HepG2 (cell line): ENCODE data around the gene ARHGAP5.

ENCODE experiments used
- FOXP4 ChIP-seq: sonication (generic); formaldehyde crosslinking; IDR thresholded peaks from 2 replicates; pipeline ENCODE4 v1.4.0; 2020; ENCODE audit warnings: missing genetic modification reagents
- MAZ ChIP-seq, 2 experiments: sonication (generic) in 1 of 2; formaldehyde crosslinking in 1 of 2; IDR thresholded peaks; 2 replicates each; pipeline versions ENCODE4 v1.5.0 to v1.6.1; 2012 to 2020; ENCODE audit warnings: low read depth in 2 of 2, mild to moderate bottlenecking in 2 of 2, borderline replicate concordance in 1 of 2, improper control_type of control experiment in 1 of 2, low read length in 1 of 2, missing genetic modification reagents in 1 of 2, moderate library complexity in 1 of 2
- POLR2AphosphoS5 ChIP-seq: IDR thresholded peaks from 2 replicates; pipeline ENCODE4 v1.6.1; 2012; ENCODE audit warnings: low read depth, low read length

- TF ChIP-seq POLR2AphosphoS5 (no peak), MAZ (IDR thresholded peaks at IDR 0.05; ENCODE audit: borderline replicate concordance, low read depth, low read length) (no peak), MAZ (CRISPR knock-in tag; IDR thresholded peaks at IDR 0.05; ENCODE audit: low read depth) (no peak), FOXP4 (CRISPR knock-in tag) (no peak)
These were observed 6.2 kb downstream of the ARHGAP5 start for GRCh38 chr14:32083315-32083624.
